Right lobe of liver (tissue), 6 donors: Measurements from ENCODE around the gene NOP16. TPM values are rescaled to one million over a fixed set of nuclear protein-coding genes. Genes with fewer than 3 reads are reported as not detected.

Experiments used
- ATAC-seq, 4 donors: fragments of 200-7000 bp; cut with Tn5 transposase; one replicate each; pipeline ENCODE4 v1.9.1; 2020; ENCODE audit warnings: mild to moderate bottlenecking in 4 of 4, moderate library complexity in 4 of 4
- DNase-seq, 3 donors: peaks; one replicate each; pipeline ENCODE4 v3.0.0-alpha.2; 2020
- H3K27ac ChIP-seq, 3 donors: fragments of 200-600 bp; one replicate each; pipeline ENCODE4 v1.8.0; 2022
- H3K27me3 ChIP-seq, 2 donors: fragments of 200-600 bp; one replicate each; pipeline ENCODE4 v1.8.0; 2022
- H3K36me3 ChIP-seq, 4 donors: fragments of 200-600 bp; sonication (generic) in 1 of 4; one replicate each; pipeline versions ENCODE4 v1.5.1 to v1.8.0; 2017 to 2022; ENCODE audit warnings: control low read depth in 1 of 4
- H3K4me1 ChIP-seq, 4 donors: fragments of 200-600 bp; sonication (generic) in 1 of 4; one replicate each; pipeline versions ENCODE4 v1.5.1 to v1.8.0; 2017 to 2022; ENCODE audit warnings: control low read depth in 1 of 4
- H3K4me3 ChIP-seq, 3 donors: fragments of 200-600 bp; one replicate each; pipeline ENCODE4 v1.8.0; 2022
- H3K9me3 ChIP-seq, 4 donors: fragments of 200-600 bp; sonication (generic) in 1 of 4; one replicate each; pipeline versions ENCODE4 v1.5.1 to v1.8.0; 2017 to 2022; ENCODE audit warnings: control low read depth in 1 of 4
- CTCF ChIP-seq, 4 donors: fragments of 200-600 bp in 3 of 4; fragments of 450-650 bp in 1 of 4; IDR thresholded peaks; one replicate each; pipeline versions ENCODE4 v1.5.1 to v1.8.0; 2016 to 2022; ENCODE audit warnings: antibody characterized with exemption in 4 of 4, mild to moderate bottlenecking in 2 of 4
- POLR2A ChIP-seq: fragments of 450-650 bp; IDR thresholded peaks from one replicate; pipeline ENCODE4 v1.6.1; 2017; ENCODE audit warnings: antibody characterized with exemption, mild to moderate bottlenecking
- WGBS: methylation state at CpG from one replicate; pipeline ENCODE4 v1.1.6; 2018; ENCODE audit warnings: low coverage, low lambda C conversion rate; ENCODE audit not compliant: insufficient coverage; ENCODE audit errors: missing lambda C conversion rate; 5-methylcytosine and 5-hydroxymethylcytosine counted together
- intact Hi-C, 2 donors: fragments of 100-400 bp; cut with DNase I; formaldehyde crosslinking; loops; one replicate each; pipeline versions ENCODE4 v1.11.2 to v1.14.1; 2022
- total RNA-seq, 6 experiments: library from RNA; depleted of rRNA in 2 of 6; stranded (reverse); fragments of >200 nt in 2 of 6; fragmentation: NEBNext Ultra II Directional in 3 of 6; extraction: Animal tissue kit (Norgen Biotek cat#: 25700) in 3 of 6; gene quantifications; one replicate each; pipeline versions ENCODE4 v1.1.0 to v1.2.4, GENCODE V29; 2016 to 2023
- donor health status: DM: no; HTN: yes; CAD: no.
- donor health status: DM: no; HTN: no; CAD: no.
- donor health status: DM: no; HTN: no; CAD: no.
- donor health status: DM: no; HTN: yes; CAD: no.
- donor health status: DM: no; HTN: yes; CAD: no.

Gene NOP16
- total RNA-seq, 6 experiments from 2014 or later, result 12.8 to 19.6 (median 17.2) TPM

DNA sequence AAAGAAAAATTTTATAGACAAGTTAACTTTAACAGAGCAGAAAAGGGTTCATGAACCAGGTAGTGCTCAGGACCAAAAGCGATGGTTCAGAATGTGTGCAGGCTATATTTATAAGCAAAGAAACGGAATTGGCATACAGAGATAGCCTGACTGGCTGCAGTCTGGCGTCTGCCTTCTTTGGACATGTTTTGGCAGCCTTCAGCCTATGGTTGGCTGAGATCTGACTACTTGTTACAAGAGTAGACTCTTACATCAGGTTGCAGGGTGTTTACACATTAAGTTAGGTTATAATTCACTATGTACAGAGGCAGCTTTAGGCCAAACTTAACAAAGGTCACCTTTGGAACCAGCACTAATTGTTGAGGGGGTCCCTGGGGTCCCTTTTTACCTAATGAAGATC is 7.0 kb downstream of the NOP16 start:
- Histone ChIP-seq H3K27ac (peak overlapping the region in 1 of 3 donors; percentile 40), H3K27me3 (no peaks in the 10 kb centered on the region), H3K9me3 (no peaks in the 10 kb centered on the region), H3K36me3 (peaks cover 0 to 30% (median 14%) of the 10 kb centered on the region in 4 donors), H3K4me1 (peaks cover 0 to 7% (median 0%) of the 10 kb centered on the region in 4 donors), H3K4me3 (no peak overlapping the region)
- 46% methylated on average over 2 of the region's 3 CpGs for WGBS
- no peak for TF ChIP-seq POLR2A
- no peak for TF ChIP-seq CTCF (IDR thresholded peaks at IDR 0.05)
- ATAC-seq (peak in 1 of 4 donors; percentile 69), DNase-seq (no peak)
- intact Hi-C loops, result no loop called here

DNA sequence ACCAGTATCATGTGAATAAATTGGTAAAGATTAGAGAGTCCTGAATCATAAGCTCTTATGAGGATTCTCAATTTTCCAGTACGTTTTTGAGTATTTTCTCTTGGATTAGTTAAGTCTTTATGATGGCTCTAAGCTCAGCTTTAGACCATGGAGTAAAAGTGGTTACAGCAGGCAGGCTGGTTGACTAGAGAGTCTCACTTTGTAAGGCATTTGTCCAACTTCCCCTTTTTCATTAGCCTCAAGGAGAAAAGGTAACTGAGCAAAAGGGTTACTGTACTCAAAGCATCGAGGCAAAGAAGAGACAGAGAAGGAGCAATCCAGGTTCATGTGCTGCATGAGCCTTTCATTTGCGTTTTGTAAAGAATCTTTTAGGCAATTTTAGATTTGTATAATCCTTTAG is 8.5 kb downstream of the NOP16 start:
- DNase-seq, result no peak
- Histone ChIP-seq H3K36me3 (peaks cover 0 to 23% (median 10%) of the 10 kb centered on the region in 4 donors), H3K9me3 (no peaks in the 10 kb centered on the region), H3K4me3 (no peak overlapping the region), H3K27me3 (no peaks in the 10 kb centered on the region), H3K4me1 (no peaks in the 10 kb centered on the region), H3K27ac (no peak overlapping the region)
- 66% methylated on average over 3 of the region's 3 CpGs for WGBS
- ATAC-seq, result no peak
- TF ChIP-seq CTCF (IDR thresholded peaks at IDR 0.05) (no peak), POLR2A (no peak)
- intact Hi-C loops, result no loop called here

- DNase-seq, result no peak
- intact Hi-C loops, result no loop called here
Observed at GRCh38 chr5:176373100-176373818, 15.1 kb downstream of the NOP16 start.

DNA sequence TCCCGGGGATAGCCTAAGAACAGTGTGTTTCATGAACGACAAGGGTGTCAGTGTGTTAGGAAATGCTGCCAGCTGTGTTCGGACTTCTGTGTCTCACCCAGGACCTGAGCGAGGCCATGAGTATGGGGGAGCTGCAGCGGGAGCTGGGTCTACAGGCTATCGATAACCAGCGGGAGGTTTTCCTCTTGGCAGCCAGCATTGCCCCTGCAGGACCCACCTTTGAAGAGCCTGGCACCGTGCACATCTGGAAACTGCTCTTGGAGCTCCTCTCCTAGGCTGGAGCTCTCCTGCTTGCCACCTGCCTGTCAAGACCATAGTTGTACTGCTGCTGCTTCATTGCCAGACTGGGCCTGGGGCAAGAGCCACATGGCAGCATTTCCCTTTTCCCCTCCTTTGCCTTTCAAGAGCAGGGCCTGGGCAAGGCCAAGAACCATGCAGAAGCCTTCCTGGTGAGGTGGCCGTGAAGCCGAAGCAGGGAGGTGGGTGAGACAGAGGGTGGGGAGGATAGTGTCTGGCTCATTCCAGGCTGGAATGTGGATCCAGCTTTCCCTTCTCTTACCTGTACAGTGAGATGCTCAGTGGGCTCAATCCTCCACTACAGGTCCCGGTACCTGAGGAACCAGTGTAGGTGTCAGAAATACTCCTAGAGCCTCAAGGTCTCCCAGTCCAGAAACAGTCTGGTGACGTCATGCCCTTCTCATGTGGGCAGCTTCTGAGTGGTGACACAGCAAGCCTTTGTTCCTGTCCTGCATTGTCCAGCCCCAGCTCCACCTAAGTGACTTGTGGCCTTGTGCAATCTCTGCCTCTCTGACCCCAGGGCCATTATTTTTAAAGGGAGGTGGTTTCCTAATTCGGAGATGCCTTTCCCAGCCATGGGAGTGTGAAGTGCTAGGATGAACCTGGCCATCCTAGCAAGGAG is 16.5 kb downstream of the NOP16 start:
- Histone ChIP-seq H3K4me3 (no peak overlapping the region), H3K27ac (no peak overlapping the region), H3K4me1 (peaks cover 0 to 9% (median 0%) of the 10 kb centered on the region in 4 donors), H3K9me3 (no peaks in the 10 kb centered on the region), H3K36me3 (no peaks in the 10 kb centered on the region), H3K27me3 (no peaks in the 10 kb centered on the region)
- ATAC-seq (peak; percentile 17 to 58 (median 49)), DNase-seq (no peak)
- 70% methylated on average over 1 of the region's 13 CpGs for WGBS
- intact Hi-C loops, result no loop called here
- TF ChIP-seq CTCF (IDR thresholded peaks at IDR 0.05), result no peak
- no peak for TF ChIP-seq POLR2A

More at GRCh38 chr5:176373100-176373818, 15.1 kb downstream of the NOP16 start:
- Histone ChIP-seq H3K27me3 (no peaks in the 10 kb centered on the region), H3K36me3 (no peaks in the 10 kb centered on the region), H3K9me3 (no peaks in the 10 kb centered on the region), H3K27ac (no peak overlapping the region), H3K4me3 (no peak overlapping the region), H3K4me1 (peaks cover 0 to 9% (median 0%) of the 10 kb centered on the region in 4 donors)
- ATAC-seq, result no peak
- TF ChIP-seq POLR2A (no peak), CTCF (IDR thresholded peaks at IDR 0.05) (no peak)
- 66% methylated on average over 5 of the region's 7 CpGs for WGBS
